ENCODE results near the gene CACNA1B. TPM values are rescaled to one million over a fixed set of nuclear protein-coding genes. Genes with fewer than 3 reads are reported as not detected.

The CACNA1B gene
- total and polyA plus RNA-seq, 2 donors (not counting 1 experiment from before 2014, with no cell fraction given) = 0.01 to 0.17 TPM

DNA sequence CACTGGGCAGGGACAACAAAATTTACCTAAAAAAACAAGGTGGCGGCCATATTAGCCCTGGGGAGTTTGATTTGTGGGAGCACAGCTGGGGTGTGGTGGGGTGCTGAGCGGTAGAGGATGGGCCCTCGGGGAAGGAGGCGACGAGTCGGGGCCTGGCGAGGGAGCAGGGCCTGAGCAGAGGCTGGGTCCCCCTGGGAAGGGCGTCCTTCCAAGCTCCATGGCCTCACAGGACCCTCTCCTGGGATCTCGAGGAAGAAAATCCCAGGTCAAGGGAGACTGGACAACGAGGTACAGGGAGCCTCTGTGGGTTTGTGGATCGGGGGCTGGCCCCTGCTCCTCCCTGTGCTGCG, 165.5 kb downstream of the CACNA1B start:
- no peak overlapping the region for H3K4me3 ChIP-seq (replicated peaks in 1 of 4; ENCODE audit: control extremely low read depth in 1 of 4, insufficient read depth in 1 of 4, low read depth in 3 of 4, low read length in 4 of 4)
- no peaks in the 10 kb centered on the region for H3K79me2 ChIP-seq (ENCODE audit: control insufficient read depth, insufficient read depth, low read length)
- H3K27ac ChIP-seq (ENCODE audit: insufficient read depth, low read length) = no peak overlapping the region
- no peak overlapping the region for H3K4me2 ChIP-seq (ENCODE audit: extremely low read depth, insufficient read depth, low read length)
- no peaks in the 10 kb centered on the region for H4K20me1 ChIP-seq (ENCODE audit: control insufficient read depth, extremely low read depth, insufficient read depth, low read length)
- H2AFZ ChIP-seq (ENCODE audit: low read length) = no peak overlapping the region
- H3K36me3 ChIP-seq (ENCODE audit: control insufficient read depth, insufficient read depth, low read length) = no peaks in the 10 kb centered on the region
- TF ChIP-seq, protein P1, sequence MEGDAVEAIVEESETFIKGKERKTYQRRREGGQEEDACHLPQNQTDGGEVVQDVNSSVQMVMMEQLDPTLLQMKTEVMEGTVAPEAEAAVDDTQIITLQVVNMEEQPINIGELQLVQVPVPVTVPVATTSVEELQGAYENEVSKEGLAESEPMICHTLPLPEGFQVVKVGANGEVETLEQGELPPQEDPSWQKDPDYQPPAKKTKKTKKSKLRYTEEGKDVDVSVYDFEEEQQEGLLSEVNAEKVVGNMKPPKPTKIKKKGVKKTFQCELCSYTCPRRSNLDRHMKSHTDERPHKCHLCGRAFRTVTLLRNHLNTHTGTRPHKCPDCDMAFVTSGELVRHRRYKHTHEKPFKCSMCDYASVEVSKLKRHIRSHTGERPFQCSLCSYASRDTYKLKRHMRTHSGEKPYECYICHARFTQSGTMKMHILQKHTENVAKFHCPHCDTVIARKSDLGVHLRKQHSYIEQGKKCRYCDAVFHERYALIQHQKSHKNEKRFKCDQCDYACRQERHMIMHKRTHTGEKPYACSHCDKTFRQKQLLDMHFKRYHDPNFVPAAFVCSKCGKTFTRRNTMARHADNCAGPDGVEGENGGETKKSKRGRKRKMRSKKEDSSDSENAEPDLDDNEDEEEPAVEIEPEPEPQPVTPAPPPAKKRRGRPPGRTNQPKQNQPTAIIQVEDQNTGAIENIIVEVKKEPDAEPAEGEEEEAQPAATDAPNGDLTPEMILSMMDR (conservative IDR thresholded peaks at IDR 0.05 in 1 of 2, IDR thresholded peaks at IDR 0.05 in 1 of 2; ENCODE audit: low read depth in 1 of 2, low read length in 2 of 2) = no peak
- TF ChIP-seq EZH2 (IDR thresholded peaks at IDR 0.05; ENCODE audit: low read length, missing control alignments) = no peak
- no peaks in the 10 kb centered on the region for H3K4me1 ChIP-seq (ENCODE audit: control insufficient read depth, extremely low read depth, insufficient read depth, low read length)
- H3K9ac ChIP-seq (ENCODE audit: insufficient read depth, low read length) = no peak overlapping the region
- no peaks in the 10 kb centered on the region for H3K27me3 ChIP-seq (ENCODE audit: control insufficient read depth, insufficient read depth, low read length)
- DNase-seq (ENCODE audit: low read depth in 2 of 2) = no peak
- H3K9me3 ChIP-seq (ENCODE audit: control insufficient read depth, insufficient read depth, low read depth, low read length) = no peaks in the 10 kb centered on the region

DNA sequence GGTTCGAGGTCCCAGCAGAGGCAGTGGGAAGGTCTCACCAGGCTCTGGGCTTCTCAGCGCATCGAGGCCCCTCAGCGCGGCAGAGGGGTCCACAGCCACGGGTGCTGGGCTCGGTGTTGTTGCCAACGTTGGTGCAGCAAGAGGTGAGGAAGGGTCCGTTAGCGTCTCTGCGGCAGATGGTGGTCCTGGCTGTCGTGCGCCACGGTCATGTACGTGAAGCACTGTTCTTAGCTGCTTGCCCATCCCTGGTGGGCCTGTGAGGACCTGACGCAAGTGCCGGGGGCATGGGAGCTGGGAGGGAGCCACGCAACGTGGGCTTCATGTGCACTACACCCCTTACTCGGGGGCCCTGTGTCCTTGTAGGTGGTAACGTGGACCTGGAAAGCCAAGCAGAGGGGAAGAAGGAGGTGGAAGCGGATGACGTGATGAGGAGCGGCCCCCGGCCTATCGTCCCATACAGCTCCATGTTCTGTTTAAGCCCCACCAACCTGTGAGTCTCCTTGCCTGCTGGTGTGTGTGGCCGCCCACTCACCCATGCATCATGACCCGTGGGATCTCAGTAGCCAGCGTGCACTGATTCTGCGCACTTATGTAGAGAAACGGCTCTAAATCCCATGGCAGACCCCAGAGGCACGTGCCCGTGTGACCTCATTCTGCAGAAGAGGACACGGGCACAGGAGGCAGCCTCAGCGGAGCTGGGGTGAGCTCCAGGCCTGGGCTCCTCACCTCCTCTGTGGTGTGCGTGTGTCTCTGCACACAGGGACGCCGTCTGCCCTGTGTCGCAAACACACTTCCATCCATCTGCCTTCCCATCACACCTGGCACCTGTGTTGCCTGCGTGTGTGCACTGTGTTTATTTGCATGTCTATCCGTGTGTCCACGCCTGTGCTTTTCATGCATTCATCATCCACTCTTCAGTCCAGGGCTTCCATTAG, 166.1 kb downstream of the CACNA1B start:
- Histone ChIP-seq H3K27me3 (ENCODE audit: control insufficient read depth, insufficient read depth, low read length) (no peaks in the 10 kb centered on the region), H2AFZ (ENCODE audit: low read length) (no peak overlapping the region), H3K4me1 (ENCODE audit: control insufficient read depth, extremely low read depth, insufficient read depth, low read length) (no peaks in the 10 kb centered on the region), H3K36me3 (ENCODE audit: control insufficient read depth, insufficient read depth, low read length) (no peaks in the 10 kb centered on the region), H4K20me1 (ENCODE audit: control insufficient read depth, extremely low read depth, insufficient read depth, low read length) (no peaks in the 10 kb centered on the region), H3K4me3 (replicated peaks in 1 of 4; ENCODE audit: control extremely low read depth in 1 of 4, insufficient read depth in 1 of 4, low read depth in 3 of 4, low read length in 4 of 4) (no peak overlapping the region), H3K9ac (ENCODE audit: insufficient read depth, low read length) (no peak overlapping the region), H3K4me2 (ENCODE audit: extremely low read depth, insufficient read depth, low read length) (no peak overlapping the region), H3K9me3 (ENCODE audit: control insufficient read depth, insufficient read depth, low read depth, low read length) (no peaks in the 10 kb centered on the region), H3K27ac (ENCODE audit: insufficient read depth, low read length) (no peak overlapping the region), H3K79me2 (ENCODE audit: control insufficient read depth, insufficient read depth, low read length) (no peaks in the 10 kb centered on the region)
- no peak for TF ChIP-seq EZH2 (IDR thresholded peaks at IDR 0.05; ENCODE audit: low read length, missing control alignments)
- TF ChIP-seq, protein P1 (conservative IDR thresholded peaks at IDR 0.05 in 1 of 2, IDR thresholded peaks at IDR 0.05 in 1 of 2; ENCODE audit: low read depth in 1 of 2, low read length in 2 of 2) = no peak
- DNase-seq (ENCODE audit: low read depth in 2 of 2) = no peak

DNA sequence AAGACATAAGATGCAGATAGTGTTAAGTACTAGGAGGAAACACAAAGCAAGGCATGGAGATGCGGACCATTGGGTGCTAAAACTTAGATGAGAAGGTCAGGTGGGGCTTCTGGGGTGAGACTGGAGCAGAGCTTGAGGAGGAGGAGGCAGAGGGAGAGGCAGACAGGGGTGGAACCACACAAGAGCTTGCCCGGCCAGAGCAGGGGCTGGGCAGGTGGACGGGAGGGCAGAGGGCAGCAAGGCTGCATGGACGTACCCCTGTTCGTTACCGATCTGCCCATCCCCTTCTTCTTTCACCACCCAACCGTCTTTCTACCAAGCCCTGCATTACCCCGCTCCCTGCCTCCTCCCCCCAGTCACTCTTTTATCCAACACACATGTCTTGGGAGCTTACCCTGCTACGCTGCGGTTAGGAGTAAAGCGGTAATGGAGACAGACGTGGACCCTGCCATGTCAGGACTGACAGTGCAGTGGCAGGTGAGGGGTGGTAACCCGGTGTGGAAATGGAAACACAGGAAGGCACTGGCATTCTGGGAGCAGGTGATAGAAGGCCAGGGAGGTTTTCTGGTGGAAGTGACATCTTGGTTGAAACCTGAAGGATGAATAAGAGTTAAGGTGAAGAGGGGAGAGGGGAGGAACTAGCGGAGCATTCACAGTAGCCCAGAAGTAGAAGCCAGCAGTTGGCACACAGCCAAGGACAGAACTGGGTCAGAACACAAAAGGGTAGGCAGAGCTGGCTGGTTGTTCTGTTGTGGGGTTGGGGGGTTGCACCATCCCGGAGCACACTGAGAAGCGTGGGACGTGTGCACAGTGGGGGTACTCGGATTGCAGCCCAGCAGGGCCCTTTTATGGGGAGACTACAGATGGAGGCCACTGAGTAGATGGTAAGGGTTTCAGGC, 167.2 kb downstream of the CACNA1B start:
- DNase-seq (ENCODE audit: low read depth in 2 of 2) = no peak
- H3K27me3 ChIP-seq (ENCODE audit: control insufficient read depth, insufficient read depth, low read length) = no peaks in the 10 kb centered on the region
- H3K9me3 ChIP-seq (ENCODE audit: control insufficient read depth, insufficient read depth, low read depth, low read length) = no peaks in the 10 kb centered on the region

More for the DNA sequence above, 167.2 kb downstream of the CACNA1B start:
- Histone ChIP-seq H3K36me3 (ENCODE audit: control insufficient read depth, insufficient read depth, low read length) (no peaks in the 10 kb centered on the region), H3K4me1 (ENCODE audit: control insufficient read depth, extremely low read depth, insufficient read depth, low read length) (no peaks in the 10 kb centered on the region), H4K20me1 (ENCODE audit: control insufficient read depth, extremely low read depth, insufficient read depth, low read length) (no peaks in the 10 kb centered on the region), H3K9ac (ENCODE audit: insufficient read depth, low read length) (no peak overlapping the region), H3K79me2 (ENCODE audit: control insufficient read depth, insufficient read depth, low read length) (no peaks in the 10 kb centered on the region), H3K27ac (ENCODE audit: insufficient read depth, low read length) (no peak overlapping the region), H3K4me3 (replicated peaks in 1 of 4; ENCODE audit: control extremely low read depth in 1 of 4, insufficient read depth in 1 of 4, low read depth in 3 of 4, low read length in 4 of 4) (no peak overlapping the region), H2AFZ (ENCODE audit: low read length) (no peak overlapping the region), H3K4me2 (ENCODE audit: extremely low read depth, insufficient read depth, low read length) (no peak overlapping the region)
- TF ChIP-seq, protein P1 (conservative IDR thresholded peaks at IDR 0.05 in 1 of 2, IDR thresholded peaks at IDR 0.05 in 1 of 2; ENCODE audit: low read depth in 1 of 2, low read length in 2 of 2) = no peak
- no peak for TF ChIP-seq EZH2 (IDR thresholded peaks at IDR 0.05; ENCODE audit: low read length, missing control alignments)

All from fibroblast of lung (primary cell).